Astrocyte of the cerebellum (primary cell): ENCODE results near the gene USP31.

Experiments
- DNase-seq: peaks from one replicate; pipeline ENCODE4 v3.0.0-alpha.2; 2011; ENCODE audit warnings: low read depth
- H3K4me3 ChIP-seq: 2 replicates; pipeline ENCODE4 v1.5.1; 2011; ENCODE audit warnings: mild to moderate bottlenecking, low read depth, low read length, moderate library complexity
- in situ Hi-C: cut with HindIII; loops from 2 replicates; pipeline ENCODE4 v1.10.0; 2017; ENCODE audit warnings: low sequenced_read_pairs
- TF ChIP-seq, protein P1 (sequence below): IDR thresholded peaks from 2 replicates; pipeline ENCODE4 v1.5.1; 2012; ENCODE audit warnings: low read length, low read depth, moderate library complexity, mild to moderate bottlenecking; ENCODE audit errors: missing control alignments

The USP31 gene

GRCh38 chr16:23081675-23082119, 67.6 kb downstream of the USP31 start:
- TF ChIP-seq, protein P1, sequence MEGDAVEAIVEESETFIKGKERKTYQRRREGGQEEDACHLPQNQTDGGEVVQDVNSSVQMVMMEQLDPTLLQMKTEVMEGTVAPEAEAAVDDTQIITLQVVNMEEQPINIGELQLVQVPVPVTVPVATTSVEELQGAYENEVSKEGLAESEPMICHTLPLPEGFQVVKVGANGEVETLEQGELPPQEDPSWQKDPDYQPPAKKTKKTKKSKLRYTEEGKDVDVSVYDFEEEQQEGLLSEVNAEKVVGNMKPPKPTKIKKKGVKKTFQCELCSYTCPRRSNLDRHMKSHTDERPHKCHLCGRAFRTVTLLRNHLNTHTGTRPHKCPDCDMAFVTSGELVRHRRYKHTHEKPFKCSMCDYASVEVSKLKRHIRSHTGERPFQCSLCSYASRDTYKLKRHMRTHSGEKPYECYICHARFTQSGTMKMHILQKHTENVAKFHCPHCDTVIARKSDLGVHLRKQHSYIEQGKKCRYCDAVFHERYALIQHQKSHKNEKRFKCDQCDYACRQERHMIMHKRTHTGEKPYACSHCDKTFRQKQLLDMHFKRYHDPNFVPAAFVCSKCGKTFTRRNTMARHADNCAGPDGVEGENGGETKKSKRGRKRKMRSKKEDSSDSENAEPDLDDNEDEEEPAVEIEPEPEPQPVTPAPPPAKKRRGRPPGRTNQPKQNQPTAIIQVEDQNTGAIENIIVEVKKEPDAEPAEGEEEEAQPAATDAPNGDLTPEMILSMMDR, result peak; percentile 25
- DNase-seq, result peak; percentile 76
- in situ Hi-C loops, result no loop called here
- no peak overlapping the region for H3K4me3 ChIP-seq

- TF ChIP-seq, protein P1, result no peak
- in situ Hi-C loops, result no loop called here
- DNase-seq, result no peak
- H3K4me3 ChIP-seq, result no peak overlapping the region
These were observed 68.5 kb downstream of the USP31 start for GRCh38 chr16:23080747-23081146.

GRCh38 chr16:23080329-23080728, 68.9 kb downstream of the USP31 start:
- TF ChIP-seq, protein P1, result no peak
- H3K4me3 ChIP-seq, result no peak overlapping the region
- in situ Hi-C loops, result no loop called here
- no peak for DNase-seq

DNA sequence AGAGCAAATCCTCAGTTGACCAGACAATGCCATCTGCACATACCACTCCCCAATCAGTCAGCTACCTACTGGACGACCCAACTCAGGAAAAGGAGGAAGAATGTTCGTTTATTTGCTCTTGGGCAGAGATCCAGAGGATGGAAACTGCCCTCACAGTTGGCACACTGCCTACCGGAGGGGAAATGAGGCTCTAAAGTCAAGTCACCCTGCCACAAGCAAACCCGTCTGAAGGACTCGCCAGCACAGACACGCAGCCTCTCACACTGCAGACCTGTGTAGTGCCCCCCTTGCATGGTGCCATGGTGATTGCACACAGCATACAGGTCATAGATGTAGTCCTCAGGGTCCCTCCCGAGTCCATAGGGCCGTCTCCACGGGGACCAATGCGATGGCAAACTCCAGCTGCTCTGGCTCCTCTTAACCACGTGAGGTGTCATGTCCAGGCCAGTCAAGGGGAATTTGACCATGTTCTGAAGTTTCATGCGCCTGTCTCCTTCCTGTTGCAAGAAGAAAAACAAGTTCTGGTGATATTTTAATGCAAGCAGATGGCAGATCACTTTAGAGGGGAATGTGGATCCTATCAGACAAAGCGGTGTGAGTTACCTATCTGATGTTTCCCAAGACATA, 69.5 kb downstream of the USP31 start:
- H3K4me3 ChIP-seq, result no peak overlapping the region
- no peak for DNase-seq
- TF ChIP-seq, protein P1, result no peak
- in situ Hi-C loops, result no loop called here

DNA sequence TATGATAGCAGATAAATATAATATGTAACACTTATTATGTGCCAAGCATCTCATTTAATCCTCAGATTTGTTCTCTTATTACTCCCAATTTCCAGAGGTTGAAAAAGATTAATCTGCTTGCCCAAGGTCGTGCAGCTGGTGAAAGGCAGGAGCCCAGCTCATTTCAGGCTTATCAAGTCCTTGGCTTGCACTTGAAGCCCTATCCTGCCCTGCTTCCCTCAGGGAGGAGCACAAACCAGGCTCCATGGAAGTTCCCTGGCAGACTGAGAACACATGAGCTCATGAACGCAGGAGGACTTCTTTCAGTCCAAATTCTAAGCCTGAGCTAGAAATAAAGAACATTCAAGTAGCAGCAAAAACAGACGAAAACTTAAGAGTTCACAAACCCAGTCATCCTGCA, 74.8 kb downstream of the USP31 start:
- H3K4me3 ChIP-seq, result no peak overlapping the region
- TF ChIP-seq, protein P1, result no peak
- no peak for DNase-seq
- in situ Hi-C loops, result no loop called here

DNA sequence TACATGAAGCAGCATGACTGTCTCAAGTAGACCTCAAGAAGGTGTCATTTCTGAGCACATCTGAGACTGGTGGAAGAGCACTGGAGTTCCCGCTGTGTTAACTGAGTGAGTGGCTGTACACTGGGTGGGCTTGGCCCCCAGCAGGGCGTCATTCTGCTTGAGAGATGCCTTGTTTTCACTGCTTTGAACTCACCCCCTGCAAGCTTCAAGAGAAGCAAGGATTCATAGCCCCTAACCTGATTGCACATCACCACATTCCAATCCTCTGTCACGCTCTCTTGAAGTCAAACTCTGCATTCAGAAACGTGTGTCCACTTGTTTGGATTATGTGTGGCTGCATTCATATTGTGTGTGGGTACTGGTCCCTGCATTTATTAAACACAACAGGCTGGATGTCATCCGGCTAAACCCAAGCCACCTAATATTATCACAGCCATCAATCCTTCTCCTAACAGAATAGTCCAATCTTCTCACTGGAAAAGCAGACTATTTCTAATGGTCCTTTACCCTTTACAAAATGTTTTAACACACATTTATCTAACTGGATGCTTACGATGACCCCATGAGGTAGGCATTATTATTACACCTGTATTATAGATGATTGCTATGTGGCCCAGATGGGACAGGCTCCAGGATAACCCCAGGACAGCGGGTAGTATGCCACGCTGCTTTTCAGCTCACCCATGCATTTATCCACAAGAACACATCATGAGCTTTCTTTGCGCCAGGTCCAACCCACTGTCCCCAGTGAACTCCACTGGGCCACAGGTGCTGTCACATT, 76.3 kb downstream of the USP31 start:
- TF ChIP-seq, protein P1, result no peak
- no peak overlapping the region for H3K4me3 ChIP-seq
- peak; percentile 11 for DNase-seq
- in situ Hi-C loops, result no loop called here
